ENCODE results near the gene ABCC8.
"Not testable (repeated sequence)": the region's sequence is repeated elsewhere in the genome, so short reads cannot be mapped to it uniquely, and the experiment has no call there.

ABCC8 gene

DNA sequence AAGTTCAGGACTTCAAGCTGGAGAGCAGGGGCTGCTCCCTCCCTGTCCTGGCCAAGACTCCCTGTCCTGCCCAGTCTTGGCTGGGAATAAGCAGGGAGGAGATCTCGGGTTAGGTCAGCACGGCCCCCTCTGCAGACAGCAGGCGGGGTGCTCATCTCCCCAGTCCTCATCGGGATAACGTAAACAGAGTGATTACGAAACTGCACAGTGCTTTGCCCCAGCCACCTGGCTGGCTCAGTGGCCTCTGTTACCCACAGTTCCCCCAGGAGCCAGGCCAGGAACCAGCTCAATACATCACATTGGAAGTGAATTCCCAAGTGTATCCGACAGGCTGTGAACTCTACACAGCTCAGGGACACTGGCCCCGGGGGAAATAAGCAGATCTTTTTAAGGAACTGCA is 45.5 kb downstream of the ABCC8 start:
- no peak for FAIRE-seq
- no peak for DNase-seq (ENCODE audit: low spot score)

DNA sequence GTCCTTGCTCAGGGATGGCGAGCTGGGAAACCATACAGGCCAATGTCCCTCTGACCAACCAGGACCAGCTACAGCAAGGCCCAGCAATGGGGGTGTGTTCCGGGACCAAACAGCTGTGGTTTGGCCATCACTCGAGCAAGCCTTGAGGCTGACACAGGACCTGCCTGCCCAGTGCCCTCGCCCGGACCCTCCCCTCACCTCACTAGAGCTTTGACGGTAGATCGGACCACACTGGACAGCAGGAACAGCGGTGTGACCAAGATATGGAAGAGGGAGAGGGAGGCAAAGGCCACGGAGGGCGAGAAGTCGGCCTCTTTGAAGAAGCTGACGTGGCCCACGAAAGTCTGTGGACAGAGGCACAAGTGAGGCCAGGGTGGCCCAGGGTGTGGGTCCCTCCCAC is 46.0 kb downstream of the ABCC8 start:
- no peak for FAIRE-seq
- no peak for DNase-seq (ENCODE audit: low spot score)

DNA sequence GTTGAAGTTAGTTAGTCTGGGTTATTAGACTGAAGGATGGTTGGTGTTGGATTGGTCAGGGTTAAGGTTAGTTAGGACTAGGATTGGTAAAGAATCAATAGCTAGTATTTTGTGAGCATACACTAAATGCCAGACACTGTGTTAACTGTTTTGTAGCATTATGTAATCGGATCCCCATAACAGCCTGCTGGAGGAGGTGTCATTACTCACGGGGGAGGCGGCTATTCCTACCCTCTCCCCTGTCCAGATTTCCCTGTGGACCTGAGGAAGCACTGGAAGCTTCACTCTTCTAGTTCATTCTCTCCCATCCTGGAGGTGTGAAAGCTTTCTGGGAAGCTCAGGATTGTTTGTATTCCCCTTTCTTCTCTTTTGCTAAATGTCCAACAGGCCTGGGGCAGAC is 47.7 kb downstream of the ABCC8 start:
- FAIRE-seq, result no peak
- no peak for DNase-seq (ENCODE audit: low spot score)

DNA sequence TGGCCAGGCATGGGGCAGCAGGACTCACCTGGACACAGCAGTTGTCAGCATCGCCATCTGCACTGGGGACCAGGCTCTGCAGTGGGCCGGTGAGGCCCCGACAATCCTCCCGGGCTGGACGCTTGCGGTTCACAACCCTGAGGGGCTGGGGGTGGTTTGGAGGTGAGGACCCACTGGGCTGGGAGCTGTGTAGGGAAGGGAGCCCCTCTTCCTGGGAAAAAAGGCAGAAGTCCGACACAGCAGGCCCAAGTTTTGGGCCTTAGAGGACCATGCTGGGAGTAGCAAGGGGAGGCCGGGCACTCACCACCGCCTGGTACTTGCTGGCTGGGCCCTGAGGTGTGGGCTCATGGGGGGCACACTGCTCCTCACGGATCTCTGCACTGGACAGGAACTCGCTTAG is 48.4 kb downstream of the ABCC8 start:
- no peak for FAIRE-seq
- no peak for DNase-seq (ENCODE audit: low spot score)

DNA sequence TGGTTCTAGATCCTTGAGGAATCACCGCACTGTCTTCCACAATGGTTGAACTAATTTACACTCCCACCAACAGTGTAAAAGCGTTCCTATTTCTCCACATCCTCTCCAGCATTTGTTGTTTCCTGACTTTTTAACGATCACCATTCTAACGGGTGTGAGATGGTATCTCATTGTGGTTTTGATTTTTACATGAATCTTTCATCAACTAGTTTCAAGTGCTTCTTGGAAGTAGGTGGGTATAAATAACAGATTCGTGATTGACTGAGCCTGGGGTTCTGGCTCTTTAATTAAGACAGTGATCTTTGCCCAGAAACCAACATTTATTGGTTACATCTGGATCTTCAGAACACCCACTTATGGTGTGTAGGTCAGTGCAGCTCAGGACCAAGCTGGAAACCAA is 50.4 kb downstream of the ABCC8 start:
- DNase-seq (ENCODE audit: low spot score); FAIRE-seq: not testable (repeated sequence)

DNA sequence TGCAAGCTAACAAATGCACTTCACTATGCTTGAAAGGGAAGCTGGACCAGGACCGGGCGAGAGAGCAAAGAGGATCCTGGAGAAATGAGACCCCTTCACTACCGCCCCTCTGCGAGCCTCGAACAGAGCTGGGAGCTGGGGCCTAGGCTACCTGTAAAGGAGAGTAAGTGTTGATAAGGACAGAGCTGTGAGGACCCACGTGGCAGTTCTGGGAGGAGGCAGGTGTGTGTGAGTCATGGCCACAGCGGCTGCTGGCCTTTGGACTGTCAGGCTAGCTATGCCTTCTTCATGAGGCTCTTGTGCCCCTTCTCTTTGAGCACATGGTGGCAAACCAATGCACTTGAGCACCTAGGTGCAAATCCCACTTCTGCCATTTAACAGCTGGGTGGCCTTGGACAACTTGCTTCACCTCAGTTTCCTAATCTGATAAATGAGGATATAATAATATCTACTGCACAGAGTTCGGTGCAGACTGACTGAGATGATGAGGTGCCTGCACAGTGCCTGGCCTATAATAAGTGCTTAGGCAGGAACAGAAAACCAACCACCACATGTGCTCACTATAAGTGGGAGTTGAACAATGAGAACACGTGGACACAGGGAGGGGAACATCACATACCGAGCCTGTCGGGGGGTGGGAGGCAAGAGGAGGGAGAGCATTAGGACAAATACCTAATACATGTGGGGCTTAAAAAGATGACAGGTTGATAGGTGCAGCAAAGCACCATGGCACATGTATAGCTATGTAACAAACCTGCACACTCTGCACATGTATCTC is 52.9 kb downstream of the ABCC8 start:
- no peak for DNase-seq (ENCODE audit: low spot score)
- no peak for FAIRE-seq

DNA sequence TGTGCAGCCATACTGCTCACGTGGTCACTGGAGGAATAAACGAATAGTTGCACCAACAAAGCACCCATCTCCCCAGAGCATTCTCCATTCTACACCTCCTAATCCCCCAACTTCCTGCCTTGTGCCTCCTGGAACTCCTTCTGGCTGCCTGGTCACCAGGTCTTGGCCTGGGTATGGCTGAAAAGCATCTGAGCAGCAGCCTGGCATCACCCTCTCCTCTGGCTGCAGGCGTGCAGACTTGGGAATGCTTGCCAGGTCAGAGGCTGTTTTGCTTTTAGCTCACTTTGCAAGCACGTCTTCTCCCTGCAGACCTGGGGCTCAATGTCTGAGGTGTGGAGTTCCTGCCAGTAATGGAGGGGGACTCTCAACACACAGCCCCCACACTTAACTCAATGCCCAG is 54.9 kb downstream of the ABCC8 start:
- FAIRE-seq (no peak), DNase-seq (ENCODE audit: low spot score) (no peak)

DNA sequence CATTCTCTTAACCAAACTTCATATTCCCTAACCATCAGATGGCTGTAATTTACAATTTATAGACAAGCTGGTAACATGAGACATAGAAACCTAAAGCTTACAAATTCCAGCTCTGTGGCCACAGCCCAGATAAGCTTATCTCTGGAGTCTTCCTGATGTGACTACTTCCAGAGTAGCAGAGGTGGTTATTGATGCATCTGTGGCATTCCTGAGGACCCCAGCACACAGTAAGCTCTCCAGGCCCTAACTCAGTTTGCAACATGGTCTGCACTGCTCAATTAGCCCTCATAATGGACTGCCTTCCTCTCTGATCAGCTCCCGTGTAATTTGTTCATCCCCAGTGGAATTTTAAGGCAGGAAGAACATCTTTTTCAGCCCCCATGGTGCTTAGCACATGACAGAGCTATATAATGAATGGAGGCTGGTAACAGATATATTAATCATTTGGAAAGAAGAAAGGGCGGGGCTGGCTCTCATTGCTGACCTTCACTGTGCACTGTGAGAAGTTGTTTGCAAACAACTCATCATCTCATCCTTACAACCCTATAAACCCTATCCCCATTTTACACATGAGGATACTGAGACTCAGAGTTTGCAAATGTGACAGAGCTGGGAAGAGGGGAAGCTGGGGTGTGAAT is 58.1 kb downstream of the ABCC8 start:
- FAIRE-seq (no peak), DNase-seq (ENCODE audit: low spot score) (no peak)

DNA sequence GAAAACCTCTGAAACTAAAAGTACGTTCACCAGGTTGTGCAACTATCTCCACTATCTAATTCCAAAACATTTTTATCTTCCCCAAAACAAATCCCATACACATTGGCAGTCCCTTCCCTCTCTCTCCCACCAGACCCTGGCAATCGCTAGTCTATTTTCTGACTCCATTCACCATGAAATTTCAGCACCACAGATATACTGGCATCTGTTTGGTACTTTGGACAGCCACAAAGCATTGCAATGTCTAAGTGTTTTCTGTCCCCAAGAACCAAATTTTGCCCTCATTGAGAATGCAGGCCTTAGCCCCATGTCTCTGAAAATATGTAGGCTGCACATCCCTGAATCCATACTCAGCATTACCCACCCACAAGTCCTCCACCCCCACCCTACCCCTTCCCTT is 60.2 kb downstream of the ABCC8 start:
- no peak for DNase-seq (ENCODE audit: low spot score)
- no peak for FAIRE-seq

DNA sequence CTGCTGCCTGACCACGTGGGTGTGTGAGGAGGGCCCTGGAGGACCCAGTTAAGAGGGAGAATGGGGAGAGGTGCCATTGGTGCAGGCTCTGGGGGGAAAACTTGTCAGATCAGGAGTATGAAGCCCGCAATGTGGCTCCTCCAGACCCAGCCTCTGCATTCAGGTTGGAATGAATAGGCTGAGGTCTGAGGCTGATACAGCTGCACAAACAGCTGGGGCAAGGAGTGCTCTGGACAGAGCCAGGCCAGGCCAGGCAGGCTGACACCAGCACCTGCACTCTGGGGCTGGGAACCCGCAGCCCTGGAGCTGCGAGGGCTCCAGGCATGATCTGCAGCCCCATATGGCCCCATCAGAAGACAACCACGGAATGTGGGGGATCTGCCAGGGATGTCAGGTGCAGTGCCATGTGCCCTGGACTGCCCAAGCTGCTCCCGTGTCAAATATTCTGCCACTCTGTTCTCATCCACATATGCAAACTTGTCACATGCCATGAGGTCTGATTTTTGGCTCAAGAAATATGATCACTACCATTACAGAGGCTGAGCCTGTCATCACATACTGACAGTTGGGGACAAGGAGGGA is 61.0 kb downstream of the ABCC8 start:
- DNase-seq (ENCODE audit: low spot score), result no peak

DNA sequence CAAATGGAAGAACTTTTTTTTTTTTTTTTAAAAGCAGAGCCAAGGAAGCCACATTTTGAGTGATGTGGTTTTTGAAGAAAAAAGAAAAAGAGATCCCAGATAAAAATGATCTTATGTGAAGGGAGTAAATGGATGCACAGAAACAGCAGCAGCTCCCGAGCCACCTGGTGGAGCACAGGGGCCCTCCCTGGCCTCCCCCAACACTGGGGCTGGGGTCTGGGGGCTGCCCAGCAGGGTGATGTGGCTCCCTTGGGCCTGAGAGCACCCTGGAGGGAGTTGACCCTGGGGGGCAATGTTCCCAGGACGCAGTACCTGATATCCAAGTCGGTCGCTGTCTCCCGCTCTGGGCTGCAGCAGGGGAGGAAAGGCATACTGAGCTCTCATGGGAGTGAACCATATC is 61.7 kb downstream of the ABCC8 start:
- no peak for FAIRE-seq

More for the DNA sequence above, 61.0 kb downstream of the ABCC8 start:
- no peak for FAIRE-seq

DNA sequence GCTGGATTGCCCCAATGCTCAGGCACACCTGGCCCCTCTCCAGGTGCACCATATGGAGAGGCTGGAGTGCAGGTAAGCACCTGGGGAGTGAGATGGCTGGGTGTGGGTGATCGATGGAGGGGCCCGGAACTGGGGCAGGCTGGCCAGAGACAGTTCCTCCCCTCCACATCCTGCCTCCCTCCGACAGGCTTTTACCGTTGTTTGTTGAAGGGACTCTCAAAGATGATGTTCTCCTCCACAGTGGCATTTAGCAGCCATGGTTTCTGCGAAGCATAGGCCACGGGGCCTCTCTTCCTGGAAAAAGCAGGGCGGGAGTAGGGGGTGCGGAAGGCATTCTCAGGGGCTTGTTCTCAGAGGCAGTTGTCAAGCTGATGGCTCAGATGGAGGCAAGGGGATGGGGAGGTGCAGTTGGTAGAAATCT is 62.3 kb downstream of the ABCC8 start:
- DNase-seq (ENCODE audit: low spot score), result no peak
- FAIRE-seq, result no peak

More for the DNA sequence above, 61.7 kb downstream of the ABCC8 start:
- no peak for DNase-seq (ENCODE audit: low spot score)

DNA sequence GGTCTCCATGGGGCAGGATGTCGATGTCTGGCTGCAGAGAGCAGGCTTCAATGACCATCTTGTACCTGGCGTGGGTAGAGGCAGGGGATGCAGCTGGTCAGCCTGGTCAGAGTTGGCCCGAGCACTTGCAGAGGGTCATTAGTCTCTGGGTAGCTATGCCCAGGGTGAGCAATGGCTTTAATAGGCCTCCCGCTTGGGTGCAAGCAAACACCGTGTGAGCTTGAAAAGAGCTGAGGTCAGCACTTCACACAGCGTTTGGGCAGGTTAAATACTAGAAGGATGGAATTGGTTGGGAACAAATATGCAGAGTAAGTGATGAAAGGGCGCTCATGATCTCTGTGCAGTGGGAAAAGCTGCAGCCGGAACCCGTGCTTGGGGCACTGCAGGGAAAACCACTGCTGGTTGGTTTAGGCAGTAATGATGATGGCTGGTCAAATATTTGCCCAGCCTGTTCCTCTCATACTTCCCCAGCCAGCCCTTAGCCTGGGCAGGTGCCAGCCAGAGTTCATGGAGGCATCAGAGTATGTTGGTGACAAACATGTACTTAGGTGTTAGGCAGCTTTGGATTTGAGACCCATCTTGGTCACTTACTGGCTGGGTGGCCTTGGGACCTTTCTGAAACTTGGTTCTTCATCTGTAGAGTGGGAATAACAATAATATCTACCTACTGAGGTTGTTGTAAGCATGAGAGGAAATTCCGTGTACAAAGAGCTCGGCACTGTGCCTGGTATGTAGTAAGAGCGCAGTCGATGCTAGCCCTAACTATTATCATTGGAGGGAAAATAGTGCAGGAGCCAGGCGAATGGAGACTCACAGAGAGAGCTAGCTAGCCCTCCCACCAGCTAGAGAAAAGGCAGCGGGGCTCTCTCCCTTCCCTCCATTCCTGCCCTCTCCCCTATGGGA is 63.0 kb downstream of the ABCC8 start:
- FAIRE-seq (no peak), DNase-seq (ENCODE audit: low spot score) (no peak)

DNA sequence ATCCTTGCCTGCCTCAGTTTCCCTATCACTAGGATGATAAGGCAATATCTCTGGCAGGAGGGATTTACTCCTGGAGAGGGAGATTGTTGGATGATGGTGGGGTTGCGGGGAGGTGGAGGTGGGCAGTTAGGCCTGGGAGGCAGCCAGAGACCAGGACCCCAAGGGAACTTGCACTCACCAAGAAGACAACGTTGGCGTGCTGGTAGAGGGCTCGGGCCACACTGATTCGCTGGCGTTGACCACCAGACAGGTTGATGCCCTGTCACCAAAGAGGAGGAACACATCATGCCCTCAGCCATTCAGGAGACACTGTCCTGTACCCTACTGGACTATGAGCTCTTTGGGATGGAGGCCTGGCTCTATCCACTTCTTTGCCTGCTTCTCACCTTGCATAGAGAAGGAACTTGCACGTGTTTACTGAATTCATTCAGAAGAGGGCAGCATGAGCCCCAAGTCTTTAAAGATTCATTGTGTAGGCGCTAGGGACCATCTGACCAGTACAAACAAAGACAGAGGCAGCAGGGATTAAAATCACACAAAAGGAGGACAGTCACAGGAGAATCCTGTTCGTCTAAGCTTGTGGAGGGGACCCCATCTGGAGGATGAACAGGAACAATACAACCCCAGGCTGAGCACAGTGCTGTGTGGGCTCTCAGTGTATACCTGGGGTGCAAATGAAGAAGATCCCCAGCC is 64.0 kb downstream of the ABCC8 start:
- DNase-seq (ENCODE audit: low spot score) (no peak), FAIRE-seq (no peak)

DNA sequence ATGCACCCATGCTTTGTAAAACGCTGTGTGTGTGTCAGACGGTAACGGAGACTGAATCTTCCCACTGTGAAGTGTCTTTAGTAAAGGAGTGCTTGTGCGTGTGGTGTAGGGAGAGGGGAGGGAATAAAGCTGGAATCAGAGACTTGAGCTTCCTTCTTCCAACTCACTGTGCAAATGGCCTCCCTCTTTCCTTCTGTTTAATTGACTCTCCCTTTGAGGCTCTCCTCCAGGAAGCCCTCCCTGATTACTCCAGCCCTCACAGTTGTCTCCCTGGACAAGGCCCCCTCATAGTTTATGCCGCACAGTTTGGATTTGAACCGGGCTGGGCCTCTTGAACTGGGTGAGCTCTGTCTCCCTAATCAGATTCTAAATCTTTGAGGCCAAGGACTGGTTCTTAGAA is 65.2 kb downstream of the ABCC8 start:
- no peak for DNase-seq (ENCODE audit: low spot score)
- no peak for FAIRE-seq

DNA sequence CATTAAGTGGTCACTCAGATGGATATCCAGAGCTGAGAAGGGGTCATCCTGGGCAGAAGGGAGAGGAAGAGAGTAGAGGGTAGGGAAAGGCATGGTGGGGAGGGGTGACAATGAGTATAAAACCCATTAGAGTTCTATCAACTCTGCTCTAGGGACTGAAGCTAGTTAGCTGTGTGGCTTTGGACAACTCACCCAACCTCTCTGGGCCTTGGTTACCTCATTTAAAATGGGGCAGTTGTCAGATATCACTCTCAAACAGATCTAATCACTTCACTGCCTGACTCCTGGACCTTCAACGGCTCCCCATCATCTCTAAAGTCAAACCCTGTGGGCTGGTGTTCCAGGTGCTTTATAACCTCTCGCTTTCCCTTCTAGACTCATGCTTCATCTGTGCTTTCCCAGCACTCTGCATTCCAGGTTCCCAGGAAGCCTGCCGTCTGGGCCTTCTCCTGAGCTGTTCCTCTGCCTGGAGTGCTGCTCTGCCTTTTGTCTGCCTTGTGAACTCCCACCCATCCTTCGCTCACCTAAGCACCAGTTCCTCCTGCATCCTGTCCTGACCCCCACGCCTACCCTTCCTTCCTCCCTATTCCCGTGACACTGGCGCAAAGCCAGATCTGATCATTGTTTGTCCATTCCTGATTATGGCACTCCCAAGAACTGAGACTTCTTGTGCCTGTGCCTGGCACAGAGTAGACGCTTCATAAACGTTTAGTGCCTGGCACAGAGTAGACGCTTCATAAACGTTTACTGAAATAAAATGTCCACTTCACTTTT is 65.9 kb downstream of the ABCC8 start:
- FAIRE-seq (no peak), DNase-seq (ENCODE audit: low spot score) (no peak)

DNA sequence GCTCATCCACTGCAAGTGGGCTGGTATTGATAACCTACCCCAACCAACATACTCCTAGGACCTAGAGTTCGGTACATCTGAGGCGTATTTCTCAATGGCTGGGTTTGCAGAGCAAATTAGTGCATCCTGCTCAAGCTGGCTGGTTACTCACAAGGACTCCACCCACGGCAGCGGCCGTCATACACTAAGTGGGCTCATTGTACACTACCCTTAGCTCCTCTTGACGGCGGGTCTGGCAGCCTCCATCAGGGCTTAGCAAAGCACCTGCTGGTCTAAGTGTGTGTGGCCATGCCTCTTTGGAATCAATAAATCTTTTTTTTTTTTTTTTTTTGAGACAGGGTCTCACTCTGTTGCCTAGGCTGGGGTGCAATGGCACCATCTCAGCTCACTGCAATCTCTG is 68.0 kb downstream of the ABCC8 start:
- FAIRE-seq (no peak), DNase-seq (ENCODE audit: low spot score) (no peak)

DNA sequence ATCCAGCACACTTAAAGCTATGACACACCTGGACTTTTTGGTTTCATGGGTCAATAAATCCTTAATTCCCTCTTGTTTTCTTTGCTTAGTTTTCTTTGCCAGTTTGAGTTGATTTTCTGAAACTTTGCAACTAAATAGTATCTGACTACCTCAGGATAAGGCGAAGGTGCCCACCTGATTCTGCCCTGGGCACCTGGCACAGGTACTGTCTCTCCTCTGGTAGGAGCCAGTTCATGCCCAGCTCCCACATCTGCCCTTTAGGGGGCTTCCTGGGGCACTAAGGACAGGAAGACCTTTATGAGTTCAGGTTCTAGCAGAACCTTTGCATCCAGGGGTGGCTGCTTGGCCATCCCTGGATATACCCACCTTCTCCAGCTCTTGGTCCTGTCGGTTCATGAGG is 68.6 kb downstream of the ABCC8 start:
- DNase-seq (ENCODE audit: low spot score) (no peak), FAIRE-seq (no peak)

DNA sequence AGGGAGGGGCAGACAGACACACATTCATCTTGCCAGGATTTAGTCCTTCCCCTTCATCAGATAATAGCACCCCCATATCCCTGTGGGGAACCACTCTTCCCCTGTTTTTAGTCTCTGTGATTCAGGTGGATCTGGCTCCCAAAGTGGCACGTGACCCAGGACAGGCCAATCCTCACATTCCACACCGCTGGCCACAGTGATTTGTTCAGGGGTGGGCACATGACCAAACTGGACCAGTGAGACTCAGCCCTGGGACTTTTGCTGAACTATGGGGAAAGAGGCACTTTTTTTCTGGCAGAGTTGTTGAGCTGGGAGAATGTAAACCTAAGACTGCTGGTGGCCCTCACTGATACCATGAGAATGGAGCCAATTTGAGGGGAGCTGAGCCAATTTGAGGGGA is 69.1 kb downstream of the ABCC8 start:
- no peak for FAIRE-seq
- DNase-seq (ENCODE audit: low spot score), result no peak

DNA sequence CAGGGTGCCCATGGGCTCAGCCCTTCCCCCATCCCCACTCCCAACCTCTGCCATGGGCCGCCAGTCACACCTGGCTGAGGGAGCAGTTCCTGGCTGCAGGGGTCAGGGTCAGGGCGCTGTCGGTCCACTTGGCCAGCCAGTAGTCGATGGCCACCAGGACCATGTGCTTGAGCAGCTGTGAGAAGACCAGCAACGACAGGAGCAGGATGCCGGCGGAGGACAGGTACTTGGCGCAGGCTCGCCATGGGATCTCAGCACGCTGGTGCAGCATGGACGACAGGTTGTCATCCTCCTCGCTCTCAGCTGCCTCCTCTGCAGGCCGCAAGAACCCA is 69.9 kb downstream of the ABCC8 start:
- FAIRE-seq (no peak), DNase-seq (ENCODE audit: low spot score) (no peak)

Measured in RCC 7860 (cell line).